Measurements from ENCODE around the gene TENM3. TPM values are rescaled to one million over a fixed set of nuclear protein-coding genes. Genes with fewer than 3 reads are reported as not detected.

The TENM3 gene
- total RNA-seq, 4 donors from 2014 or later: 0.69 to 8.2 (median 2.3) TPM

DNA sequence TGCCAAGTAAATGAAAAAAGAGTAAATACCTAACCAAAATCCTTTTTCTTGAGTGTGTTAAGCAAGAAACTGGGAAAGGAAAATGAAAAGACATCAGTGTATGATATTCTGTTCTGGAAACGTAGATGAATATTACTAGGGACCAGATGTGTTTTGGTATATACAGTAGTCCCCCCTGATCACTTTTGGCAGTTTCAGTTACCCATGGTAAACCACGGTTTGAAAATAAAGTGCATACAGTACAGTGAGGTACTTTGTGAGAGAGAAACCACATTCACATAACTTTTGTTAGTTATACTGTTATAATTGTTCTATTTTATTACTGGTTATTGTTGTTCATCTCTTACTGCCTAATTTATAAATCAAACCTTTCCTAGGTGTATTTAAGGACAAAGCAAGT lies 250.9 kb downstream of the TENM3 start:
- H3K4me3 ChIP-seq (ENCODE audit: low read depth, poor library complexity, severe bottlenecking): no peak overlapping the region
- intact Hi-C loops (cut with DNase I; ENCODE audit: low total_unique reads): no loop called here
- no peak for DNase-seq (ENCODE audit: low spot score in 2 of 2)
- TF ChIP-seq POLR2A (IDR thresholded peaks at IDR 0.05): no peak
- TF ChIP-seq, protein P1, sequence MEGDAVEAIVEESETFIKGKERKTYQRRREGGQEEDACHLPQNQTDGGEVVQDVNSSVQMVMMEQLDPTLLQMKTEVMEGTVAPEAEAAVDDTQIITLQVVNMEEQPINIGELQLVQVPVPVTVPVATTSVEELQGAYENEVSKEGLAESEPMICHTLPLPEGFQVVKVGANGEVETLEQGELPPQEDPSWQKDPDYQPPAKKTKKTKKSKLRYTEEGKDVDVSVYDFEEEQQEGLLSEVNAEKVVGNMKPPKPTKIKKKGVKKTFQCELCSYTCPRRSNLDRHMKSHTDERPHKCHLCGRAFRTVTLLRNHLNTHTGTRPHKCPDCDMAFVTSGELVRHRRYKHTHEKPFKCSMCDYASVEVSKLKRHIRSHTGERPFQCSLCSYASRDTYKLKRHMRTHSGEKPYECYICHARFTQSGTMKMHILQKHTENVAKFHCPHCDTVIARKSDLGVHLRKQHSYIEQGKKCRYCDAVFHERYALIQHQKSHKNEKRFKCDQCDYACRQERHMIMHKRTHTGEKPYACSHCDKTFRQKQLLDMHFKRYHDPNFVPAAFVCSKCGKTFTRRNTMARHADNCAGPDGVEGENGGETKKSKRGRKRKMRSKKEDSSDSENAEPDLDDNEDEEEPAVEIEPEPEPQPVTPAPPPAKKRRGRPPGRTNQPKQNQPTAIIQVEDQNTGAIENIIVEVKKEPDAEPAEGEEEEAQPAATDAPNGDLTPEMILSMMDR (IDR thresholded peaks at IDR 0.05): no peak
- WGBS, 2 donors: 76 to 89% methylated on average over 2 of the region's 2 CpGs

DNA sequence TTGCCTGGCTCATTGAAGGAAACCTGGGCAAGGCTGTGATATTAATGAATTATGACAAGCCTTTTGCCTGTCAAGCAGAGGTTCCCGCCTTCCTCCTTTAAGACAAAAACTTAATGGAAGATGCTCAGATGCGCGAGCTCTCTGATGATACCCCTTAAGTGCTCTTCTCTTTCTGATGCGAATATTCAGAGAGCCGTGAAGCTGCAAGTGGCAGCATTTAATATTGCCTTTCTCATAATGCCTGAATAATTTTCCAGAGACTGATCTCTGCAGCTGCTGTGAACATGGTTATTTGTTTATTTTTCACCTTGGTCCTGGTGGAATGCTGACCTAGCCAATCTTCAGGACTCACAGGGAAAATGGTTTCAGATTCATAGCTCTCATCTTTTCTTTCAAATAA lies 251.8 kb downstream of the TENM3 start:
- no peak overlapping the region for H3K4me3 ChIP-seq (ENCODE audit: low read depth, poor library complexity, severe bottlenecking)
- intact Hi-C loops (cut with DNase I; ENCODE audit: low total_unique reads): no loop called here
- 92 to 95% methylated on average over 5 of the region's 5 CpGs for WGBS, 2 donors
- no peak for TF ChIP-seq POLR2A (IDR thresholded peaks at IDR 0.05)
- TF ChIP-seq, protein P1 (IDR thresholded peaks at IDR 0.05): no peak
- no peak for DNase-seq (ENCODE audit: low spot score in 2 of 2)

DNA sequence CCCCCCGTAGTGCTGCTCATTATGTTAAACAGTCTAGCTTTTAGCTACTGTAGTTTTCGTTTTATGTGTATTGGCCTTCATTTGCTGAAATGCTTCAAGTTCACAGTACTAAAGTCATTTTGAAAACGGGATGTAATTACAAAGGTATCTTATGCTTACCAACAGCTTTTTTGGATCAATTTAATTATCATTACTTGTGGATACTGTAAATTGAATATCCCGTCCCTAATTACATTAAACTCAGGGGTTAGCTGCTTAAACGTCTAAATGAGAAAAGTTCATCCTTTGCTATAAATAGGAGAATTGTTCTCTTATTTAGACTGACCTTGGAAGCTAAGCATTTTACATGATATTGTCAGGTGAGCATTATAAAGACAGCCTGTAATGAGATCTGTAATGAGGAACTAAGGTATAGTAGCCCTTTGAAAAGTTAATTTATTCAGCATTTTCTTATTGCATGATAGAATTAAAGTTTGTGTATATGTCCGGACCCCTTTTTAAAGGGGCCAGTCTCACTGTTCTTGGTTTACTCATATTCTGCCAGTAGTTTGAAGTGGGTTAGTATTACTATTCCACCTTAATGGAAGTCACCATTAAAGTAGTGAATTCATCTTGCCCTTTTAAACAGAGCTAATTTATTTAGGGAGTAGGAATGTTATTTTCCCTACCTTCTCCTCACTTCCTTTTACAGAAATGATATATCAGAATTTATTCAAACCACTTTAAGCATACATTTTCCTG lies 252.6 kb downstream of the TENM3 start:
- intact Hi-C loops (cut with DNase I; ENCODE audit: low total_unique reads): no loop called here
- no peak for TF ChIP-seq POLR2A (IDR thresholded peaks at IDR 0.05)
- TF ChIP-seq, protein P1 (IDR thresholded peaks at IDR 0.05): no peak
- DNase-seq (ENCODE audit: low spot score in 2 of 2): no peak
- no peak overlapping the region for H3K4me3 ChIP-seq (ENCODE audit: low read depth, poor library complexity, severe bottlenecking)
- 84 to 86% methylated on average over 6 of the region's 6 CpGs for WGBS, 2 donors

DNA sequence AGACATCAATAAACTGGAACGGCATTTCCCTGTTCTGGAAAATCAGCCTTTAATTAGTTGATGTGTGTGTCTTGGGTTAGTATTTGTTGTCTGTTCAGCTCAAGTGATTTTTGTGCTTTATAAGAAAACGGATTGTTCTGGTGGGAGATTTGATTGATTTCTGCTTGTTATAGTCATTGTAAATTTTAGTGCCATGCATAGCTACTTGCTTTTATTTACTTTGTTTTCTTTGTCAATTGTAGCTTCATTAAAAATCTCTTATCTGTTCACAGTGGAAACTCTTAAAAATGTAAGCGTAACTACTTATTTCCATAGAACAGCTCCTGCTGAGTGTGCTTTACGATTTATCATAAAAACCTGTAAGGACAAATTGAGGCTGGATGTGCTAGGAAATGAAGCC lies 253.2 kb downstream of the TENM3 start:
- intact Hi-C loops (cut with DNase I; ENCODE audit: low total_unique reads): no loop called here
- no peak overlapping the region for H3K4me3 ChIP-seq (ENCODE audit: low read depth, poor library complexity, severe bottlenecking)
- WGBS, 2 donors: 46 to 60% methylated on average over 4 of the region's 4 CpGs
- TF ChIP-seq, protein P1 (IDR thresholded peaks at IDR 0.05): no peak
- TF ChIP-seq POLR2A (IDR thresholded peaks at IDR 0.05): no peak
- no peak for DNase-seq (ENCODE audit: low spot score in 2 of 2)

DNA sequence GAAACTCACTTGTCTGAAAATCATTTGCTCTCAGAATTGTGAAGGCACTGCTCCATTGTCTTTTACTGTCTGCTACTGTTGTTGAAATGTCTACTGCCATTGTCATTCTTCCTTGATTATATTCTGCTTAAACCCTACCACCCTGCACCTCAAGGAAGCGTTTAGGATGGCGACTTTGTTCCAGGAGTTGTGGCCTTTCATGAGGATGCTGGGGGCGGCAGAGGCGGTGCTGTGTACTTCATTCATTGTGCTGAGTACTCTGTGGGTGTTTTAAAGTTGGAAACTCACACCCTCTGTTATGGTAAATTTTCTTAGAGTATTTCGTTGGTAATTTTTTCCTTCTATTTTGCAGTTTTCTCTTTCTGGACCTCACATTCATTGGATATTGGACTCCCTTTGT lies 258.9 kb downstream of the TENM3 start:
- intact Hi-C loops (cut with DNase I; ENCODE audit: low total_unique reads): no loop called here
- WGBS, 2 donors: 83 to 90% methylated on average over 5 of the region's 5 CpGs

More for the DNA sequence above, 258.9 kb downstream of the TENM3 start:
- H3K4me3 ChIP-seq (ENCODE audit: low read depth, poor library complexity, severe bottlenecking): no peak overlapping the region
- TF ChIP-seq, protein P1 (IDR thresholded peaks at IDR 0.05): no peak
- no peak for TF ChIP-seq POLR2A (IDR thresholded peaks at IDR 0.05)
- DNase-seq (ENCODE audit: low spot score in 2 of 2): no peak

Measured in lower leg skin (tissue), 4 donors.